ENCODE data around the gene SPATA24. TPM values are rescaled to one million over a fixed set of nuclear protein-coding genes. Genes with fewer than 3 reads are reported as not detected.

Gene SPATA24
- total and polyA plus RNA-seq, 4 donors: 1.8 to 2.7 (median 2.5) TPM

GRCh38 chr5:139394123-139394653 lies 9.7 kb downstream of the SPATA24 start:
- peaks cover 0 to 1% (median 0%) of the 10 kb centered on the region in 4 donors for H3K36me3 ChIP-seq (ENCODE audit: control insufficient read depth in 4 of 4, insufficient read depth in 3 of 4, low read depth in 1 of 4, low read length in 3 of 4)
- no peak for DNase-seq (ENCODE audit: low spot score)
- peak overlapping the region; percentile 16 to 59 (median 42) for H3K4me3 ChIP-seq (ENCODE audit: low read depth in 1 of 3, low read length in 3 of 3)
- peak overlapping the region; percentile 65 to 69 for H3K27ac ChIP-seq (ENCODE audit: low read depth in 1 of 2, low read length in 2 of 2)
- no peaks in the 10 kb centered on the region for H3K9me3 ChIP-seq (ENCODE audit: control insufficient read depth in 4 of 4, low read length in 3 of 4)
- no peak for TF ChIP-seq REST (IDR thresholded peaks at IDR 0.05)
- TF ChIP-seq CTCF (IDR thresholded peaks at IDR 0.05; ENCODE audit: low read depth, low read length, missing input control): peak; percentile 36
- peak in 1 of 2 donors; percentile 32 for TF ChIP-seq RAD21 (IDR thresholded peaks at IDR 0.05)
- H3K4me1 ChIP-seq (ENCODE audit: control insufficient read depth in 4 of 4, insufficient read depth in 4 of 4, low read length in 3 of 4): peaks cover 9 to 19% (median 17%) of the 10 kb centered on the region in 4 donors
- 8% methylated on average over 62 of the region's 62 CpGs for WGBS
- H3K27me3 ChIP-seq (ENCODE audit: control insufficient read depth in 4 of 4, insufficient read depth in 4 of 4, low read length in 3 of 4): peaks cover 0 to 3% (median 0%) of the 10 kb centered on the region in 4 donors
- no peak overlapping the region for H3K9ac ChIP-seq (ENCODE audit: low read depth in 1 of 2, low read length in 2 of 2)

GRCh38 chr5:139393497-139394122 lies 10.3 kb downstream of the SPATA24 start:
- Histone ChIP-seq H3K4me1 (ENCODE audit: control insufficient read depth in 4 of 4, insufficient read depth in 4 of 4, low read length in 3 of 4) (peaks cover 9 to 19% (median 17%) of the 10 kb centered on the region in 4 donors), H3K36me3 (ENCODE audit: control insufficient read depth in 4 of 4, insufficient read depth in 3 of 4, low read depth in 1 of 4, low read length in 3 of 4) (peaks cover 0 to 1% (median 0%) of the 10 kb centered on the region in 4 donors), H3K4me3 (ENCODE audit: low read depth in 1 of 3, low read length in 3 of 3) (peak overlapping the region in 2 of 3 donors; percentile 53 to 59), H3K27ac (ENCODE audit: low read depth in 1 of 2, low read length in 2 of 2) (peak overlapping the region in 1 of 2 donors; percentile 3), H3K9me3 (ENCODE audit: control insufficient read depth in 4 of 4, low read length in 3 of 4) (no peaks in the 10 kb centered on the region), H3K27me3 (ENCODE audit: control insufficient read depth in 4 of 4, insufficient read depth in 4 of 4, low read length in 3 of 4) (peaks cover 0 to 3% (median 0%) of the 10 kb centered on the region in 4 donors), H3K9ac (ENCODE audit: low read depth in 1 of 2, low read length in 2 of 2) (no peak overlapping the region)
- TF ChIP-seq RXRA (IDR thresholded peaks at IDR 0.05) (no peak), YY1 (IDR thresholded peaks at IDR 0.05) (no peak), EGR1 (IDR thresholded peaks at IDR 0.05; ENCODE audit: low read depth in 2 of 2) (no peak), HNF4G (IDR thresholded peaks at IDR 0.05) (no peak), MAX (IDR thresholded peaks at IDR 0.05) (no peak), GABPA (IDR thresholded peaks at IDR 0.05 in 1 of 2, conservative IDR thresholded peaks at IDR 0.05 in 1 of 2) (no peak), NR2F2 (IDR thresholded peaks at IDR 0.05) (no peak), ZBTB33 (IDR thresholded peaks at IDR 0.05) (no peak), TAF1 (conservative IDR thresholded peaks at IDR 0.05) (no peak), SP1 (IDR thresholded peaks at IDR 0.05) (no peak), JUND (IDR thresholded peaks at IDR 0.05) (no peak), FOXA1 (IDR thresholded peaks at IDR 0.05) (no peak), ATF3 (IDR thresholded peaks at IDR 0.05) (no peak), REST (IDR thresholded peaks at IDR 0.05) (no peak), HNF4A (conservative IDR thresholded peaks at IDR 0.05) (no peak), FOXA2 (IDR thresholded peaks at IDR 0.05) (no peak)
- no peak for DNase-seq (ENCODE audit: low spot score)
- 13% methylated on average over 49 of the region's 49 CpGs for WGBS
